ENCODE data around the gene CRCP.

DNA sequence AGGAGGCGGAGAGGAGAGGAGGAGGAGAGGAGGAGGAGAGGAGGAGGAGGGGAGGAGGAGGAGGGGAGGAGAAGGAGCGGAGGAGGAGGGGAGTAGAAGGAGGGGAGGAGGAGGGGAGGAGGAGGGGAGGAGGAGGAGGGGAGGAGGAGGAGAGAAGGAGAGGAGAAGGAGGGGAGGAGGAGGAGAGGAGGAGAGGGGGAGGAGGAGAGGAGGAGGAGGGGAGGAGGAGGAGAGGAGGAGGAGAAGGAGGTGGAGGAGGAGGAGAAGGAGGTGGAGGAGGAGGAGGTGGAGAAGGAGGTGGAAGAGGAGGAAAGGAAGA, 15.5 kb upstream of the CRCP start:
- TF ChIP-seq, protein P1, sequence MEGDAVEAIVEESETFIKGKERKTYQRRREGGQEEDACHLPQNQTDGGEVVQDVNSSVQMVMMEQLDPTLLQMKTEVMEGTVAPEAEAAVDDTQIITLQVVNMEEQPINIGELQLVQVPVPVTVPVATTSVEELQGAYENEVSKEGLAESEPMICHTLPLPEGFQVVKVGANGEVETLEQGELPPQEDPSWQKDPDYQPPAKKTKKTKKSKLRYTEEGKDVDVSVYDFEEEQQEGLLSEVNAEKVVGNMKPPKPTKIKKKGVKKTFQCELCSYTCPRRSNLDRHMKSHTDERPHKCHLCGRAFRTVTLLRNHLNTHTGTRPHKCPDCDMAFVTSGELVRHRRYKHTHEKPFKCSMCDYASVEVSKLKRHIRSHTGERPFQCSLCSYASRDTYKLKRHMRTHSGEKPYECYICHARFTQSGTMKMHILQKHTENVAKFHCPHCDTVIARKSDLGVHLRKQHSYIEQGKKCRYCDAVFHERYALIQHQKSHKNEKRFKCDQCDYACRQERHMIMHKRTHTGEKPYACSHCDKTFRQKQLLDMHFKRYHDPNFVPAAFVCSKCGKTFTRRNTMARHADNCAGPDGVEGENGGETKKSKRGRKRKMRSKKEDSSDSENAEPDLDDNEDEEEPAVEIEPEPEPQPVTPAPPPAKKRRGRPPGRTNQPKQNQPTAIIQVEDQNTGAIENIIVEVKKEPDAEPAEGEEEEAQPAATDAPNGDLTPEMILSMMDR (IDR thresholded peaks at IDR 0.05; ENCODE audit: insufficient read depth, low read depth, low read length): no peak
- TF ChIP-seq EZH2 (IDR thresholded peaks at IDR 0.05; ENCODE audit: insufficient read depth, low read length): no peak

Measured in astrocyte (in vitro differentiated cells and primary cell).